H1 (cell line): Measurements from ENCODE around the gene ZFAND6. TPM values are rescaled to one million over a fixed set of nuclear protein-coding genes. Genes with fewer than 3 reads are reported as not detected.

Source experiments
- CTCF ChIA-PET: fragments of 300-600 bp; sonication (Branson Sonifier 250); formaldehyde crosslinking; loops from one replicate; lab custom pipeline; 2021; ENCODE audit not compliant: partially characterized antibody; lab: Charles Lee
- POLR2A ChIA-PET: fragments of 300-600 bp; sonication (Branson Sonifier 250); formaldehyde crosslinking; loops from one replicate; lab custom pipeline; 2021; ENCODE audit warnings: inconsistent platforms; ENCODE audit not compliant: partially characterized antibody; lab: Charles Lee
- DNase-seq, 2 experiments: peaks; one replicate each; pipeline versions ENCODE4 v3.0.0 to v3.0.0-alpha.2; 2010 to 2022; ENCODE audit warnings: low spot score in 2 of 2, low read depth in 1 of 2, mixed read lengths in 1 of 2
- FAIRE-seq: peaks from 2 replicates; lab custom pipeline; 2011; peaks lifted over from hg19 to GRCh38; lab: Jason Lieb, UNC
- H2AFZ ChIP-seq: 2 replicates; pipeline ENCODE4 v1.8.1; 2012; ENCODE audit warnings: low read length, inconsistent platforms
- H2AK5ac ChIP-seq: 2 replicates; pipeline ENCODE4 v1.6.1; 2013; ENCODE audit warnings: low read depth, low read length
- H2BK120ac ChIP-seq: replicated peaks from 2 replicates; pipeline ENCODE3; 2013; ENCODE audit warnings: low read depth, low read length, inconsistent platforms
- H2BK12ac ChIP-seq: 2 replicates; pipeline ENCODE4 v1.6.1; 2013; ENCODE audit warnings: low read depth, low read length
- H2BK15ac ChIP-seq: 2 replicates; pipeline ENCODE4 v1.6.1; 2013; ENCODE audit warnings: low read length
- H2BK20ac ChIP-seq: 2 replicates; pipeline ENCODE4 v1.6.1; 2013; ENCODE audit warnings: low read length
- H2BK5ac ChIP-seq: 2 replicates; pipeline ENCODE4 v1.6.1; 2013; ENCODE audit warnings: low read depth, low read length
- H3K14ac ChIP-seq: 2 replicates; pipeline ENCODE4 v1.6.1; 2013; ENCODE audit warnings: inconsistent platforms; ENCODE audit not compliant: insufficient read length
- H3K18ac ChIP-seq: 2 replicates; pipeline ENCODE4 v1.6.1; 2013; ENCODE audit warnings: low read length; ENCODE audit errors: extremely low read depth
- H3K23ac ChIP-seq: 2 replicates; pipeline ENCODE4 v1.6.1; 2013; ENCODE audit warnings: inconsistent platforms; ENCODE audit not compliant: insufficient read length
- H3K23me2 ChIP-seq: 2 replicates; pipeline ENCODE4 v1.6.1; 2013; ENCODE audit warnings: low read depth, low read length
- H3K27ac ChIP-seq: 2 replicates; pipeline ENCODE4 v1.6.1; 2011; ENCODE audit warnings: low read depth, low read length, inconsistent platforms
- H3K27me3 ChIP-seq, 4 experiments: replicated peaks in 1 of 4; 1 replicate in 1 of 4; 2 replicates in 3 of 4; pipeline versions ENCODE4 v1.6.1 to v1.8.1; 2011 to 2013; ENCODE audit warnings: low read length in 3 of 4, mild to moderate bottlenecking in 3 of 4, inconsistent platforms in 2 of 4, mixed read lengths in 2 of 4, moderate library complexity in 1 of 4; ENCODE audit not compliant: control insufficient read depth in 3 of 4, insufficient read depth in 3 of 4; ENCODE audit errors: extremely low read depth in 1 of 4
- H3K36me3 ChIP-seq, 4 experiments: 2 replicates each; pipeline versions ENCODE4 v1.6.1 to v1.8.1; 2011 to 2013; ENCODE audit warnings: mild to moderate bottlenecking in 4 of 4, low read length in 3 of 4, moderate library complexity in 2 of 4, control low read depth in 1 of 4, inconsistent platforms in 1 of 4; ENCODE audit not compliant: insufficient read depth in 4 of 4, control insufficient read depth in 2 of 4
- H3K4ac ChIP-seq: replicated peaks from 2 replicates; pipeline ENCODE3; 2013; ENCODE audit warnings: low read length, low read depth, mixed read lengths, inconsistent platforms; ENCODE audit not compliant: insufficient read length
- H3K4me1 ChIP-seq, 4 experiments: replicated peaks in 1 of 4; 1 replicate in 1 of 4; 2 replicates in 3 of 4; pipeline versions ENCODE4 v1.6.1 to v1.8.1; 2011 to 2013; ENCODE audit warnings: low read length in 3 of 4, inconsistent platforms in 2 of 4, mixed read lengths in 1 of 4; ENCODE audit not compliant: insufficient read depth in 4 of 4, control insufficient read depth in 3 of 4
- H3K4me2 ChIP-seq, 2 experiments: 2 replicates each; pipeline versions ENCODE4 v1.6.1 to v1.8.1; 2011 to 2013; ENCODE audit warnings: low read depth in 2 of 2, low read length in 2 of 2, control low read depth in 1 of 2, inconsistent platforms in 1 of 2, mild to moderate bottlenecking in 1 of 2; ENCODE audit not compliant: insufficient read depth in 1 of 2
- H3K4me3 ChIP-seq, 4 experiments: fragments of 200-600, 300-600 bp in 1 of 4; sonication (generic), shearing (Covaris generic), sonication (Bioruptor Twin) in 1 of 4; 2 replicates each; pipeline versions ENCODE4 v1.5.1 to v1.8.1; 2011 to 2016; ENCODE audit warnings: low read length in 4 of 4, low read depth in 3 of 4, control low read depth in 2 of 4, inconsistent platforms in 2 of 4, mild to moderate bottlenecking in 2 of 4, mixed read lengths in 1 of 4, moderate library complexity in 1 of 4; ENCODE audit not compliant: insufficient read depth in 2 of 4; ENCODE audit errors: extremely low read depth in 1 of 4
- H3K56ac ChIP-seq: replicated peaks from 2 replicates; pipeline ENCODE3; 2013; ENCODE audit warnings: low read depth, mild to moderate bottlenecking, mixed read lengths, low read length, inconsistent platforms; ENCODE audit not compliant: insufficient read length
- H3K79me1 ChIP-seq: 2 replicates; pipeline ENCODE4 v1.6.1; 2013; ENCODE audit warnings: low read depth, low read length, control low read depth
- H3K79me2 ChIP-seq, 2 experiments: 2 replicates each; pipeline versions ENCODE4 v1.6.1 to v1.8.1; 2012 to 2013; ENCODE audit warnings: low read length in 2 of 2, mild to moderate bottlenecking in 2 of 2, inconsistent platforms in 1 of 2; ENCODE audit not compliant: insufficient read depth in 2 of 2, control insufficient read depth in 1 of 2
- H3K9ac ChIP-seq, 4 experiments: replicated peaks in 1 of 4; 1 replicate in 1 of 4; 2 replicates in 3 of 4; pipeline versions ENCODE4 v1.6.1 to v1.8.1; 2011 to 2013; ENCODE audit warnings: low read depth in 3 of 4, low read length in 3 of 4, control low read depth in 2 of 4, mild to moderate bottlenecking in 2 of 4, moderate library complexity in 2 of 4, inconsistent platforms in 1 of 4; ENCODE audit errors: extremely low read depth in 1 of 4
- H3K9me3 ChIP-seq, 2 experiments: 2 replicates each; pipeline versions ENCODE4 v1.6.1 to v1.8.1; 2012 to 2013; ENCODE audit warnings: mild to moderate bottlenecking in 2 of 2, moderate library complexity in 2 of 2, control low read depth in 1 of 2, inconsistent platforms in 1 of 2, low read depth in 1 of 2, low read length in 1 of 2, mixed read lengths in 1 of 2; ENCODE audit not compliant: insufficient read depth in 2 of 2
- H4K20me1 ChIP-seq, 2 experiments: replicated peaks in 1 of 2; 2 replicates each; pipeline versions ENCODE3 to v1.8.1; 2011 to 2013; ENCODE audit warnings: inconsistent platforms in 2 of 2, low read length in 2 of 2, mild to moderate bottlenecking in 1 of 2; ENCODE audit not compliant: insufficient read depth in 2 of 2, control insufficient read depth in 1 of 2
- H4K5ac ChIP-seq: 2 replicates; pipeline ENCODE4 v1.6.1; 2013; ENCODE audit warnings: low read length, low read depth, mixed read lengths, inconsistent platforms; ENCODE audit not compliant: insufficient read length
- H4K8ac ChIP-seq: 2 replicates; pipeline ENCODE4 v1.8.0; 2013; ENCODE audit warnings: mild to moderate bottlenecking, moderate library complexity, low read length, inconsistent platforms; ENCODE audit not compliant: insufficient read depth; ENCODE audit errors: extremely low read depth
- H4K91ac ChIP-seq: replicated peaks from 2 replicates; pipeline ENCODE3; 2013; ENCODE audit warnings: low read length, mixed read lengths, inconsistent platforms; ENCODE audit not compliant: insufficient read length
- WGBS, 2 experiments: shearing (Covaris generic) in 1 of 2; methylation state at CpG; one replicate each; pipeline versions ENCODE4 v1.1.6 to v1.1.7; 2013 to 2015; ENCODE audit warnings: low lambda C conversion rate in 2 of 2, mixed read lengths in 2 of 2, inconsistent platforms in 1 of 2, low coverage in 1 of 2, missing lambda C conversion rate in 1 of 2; ENCODE audit not compliant: insufficient replicate concordance in 2 of 2, insufficient coverage in 1 of 2, insufficient read length in 1 of 2; ENCODE audit errors: extremely low coverage in 1 of 2, missing lambda C conversion rate in 1 of 2; 5-methylcytosine and 5-hydroxymethylcytosine counted together
- polyA plus RNA-seq, 7 experiments: library from polyadenylated mRNA; depleted of rRNA in 3 of 7; stranded (reverse) in 5 of 7; unstranded in 2 of 7; fragments of >200 nt in 5 of 7; fragments of 200-250 nt in 2 of 7; gene quantifications; 1 replicate in 5 of 7; 2 replicates in 1 of 7; 4 replicates in 1 of 7; pipeline versions ENCODE4 v1.2.1 to v1.2.3, GENCODE V29; 2011 to 2013; ENCODE audit warnings: missing spikeins in 2 of 7, mixed read lengths in 2 of 7
- total RNA-seq: library from RNA; stranded (reverse); fragmentation: NEBNext Ultra II Directional; extraction: Animal tissue kit (Norgen Biotek cat#: 25700); gene quantifications from 2 replicates; pipeline ENCODE4 v1.2.1, GENCODE V29; 2021

ZFAND6 gene
- total and polyA plus RNA-seq, 2 of the 8 experiments (the other 6 are each of a cell fraction or from before 2014, with no cell fraction given) = 136 to 237 TPM

- no peak for DNase-seq
- Histone ChIP-seq H3K4me3 (no peak overlapping the region), H3K14ac (no peak overlapping the region), H2AFZ (no peak overlapping the region), H4K8ac (no peak overlapping the region), H3K9ac (no peak overlapping the region), H3K18ac (no peak overlapping the region), H2BK5ac (no peak overlapping the region), H3K79me1 (no peaks in the 10 kb centered on the region), H3K4me1 (no peaks in the 10 kb centered on the region), H3K27ac (no peak overlapping the region), H3K56ac (no peak overlapping the region), H2BK12ac (no peak overlapping the region), H4K91ac (no peak overlapping the region), H2BK15ac (no peak overlapping the region), H2BK20ac (no peak overlapping the region), H3K27me3 (no peaks in the 10 kb centered on the region), H3K23ac (no peak overlapping the region), H3K79me2 (no peaks in the 10 kb centered on the region), H4K5ac (no peak overlapping the region), H2AK5ac (no peak overlapping the region), H3K4ac (no peak overlapping the region), H3K9me3 (no peaks in the 10 kb centered on the region), H3K4me2 (no peak overlapping the region), H3K23me2 (no peaks in the 10 kb centered on the region), H3K36me3 (peaks cover 0 to 4% (median 0%) of the 10 kb centered on the region in 4 experiments; a peak in 1 of 8 replicates), H2BK120ac (no peak overlapping the region), H4K20me1 (no peaks in the 10 kb centered on the region)
- POLR2A ChIA-PET = no interaction called here
- 90% methylated on average over 7 of the region's 7 CpGs; no CpG with 5 or more reads in 1 of the 2 experiments for WGBS, 2 experiments
- no peak for FAIRE-seq
- CTCF ChIA-PET = interaction anchor here (0.5 to 3.2 kb wide), 4 partner anchors 8 to 80 kb away, joined by 3 to 12 read pairs (median 3); no protein-coding TSS in a partner anchor
Observed at GRCh38 chr15:80180468-80180867, 121.0 kb downstream of the ZFAND6 start.
